Hepatocyte (in vitro differentiated cells): ENCODE data around the gene DRAXIN.

Experiments
- CTCF ChIP-seq: fragments of 200-600 bp; sonication (generic); IDR thresholded peaks from 2 replicates; pipeline ENCODE4 v1.5.1; 2016; ENCODE audit warnings: antibody characterized with exemption, mild to moderate bottlenecking; ENCODE audit not compliant: poor library complexity
- EZH2 ChIP-seq: fragments of 200-600 bp; sonication (generic); IDR thresholded peaks from 2 replicates; pipeline ENCODE4 v1.6.1; 2016; ENCODE audit warnings: antibody characterized with exemption, mild to moderate bottlenecking, borderline replicate concordance
- EZH2phosphoT487 ChIP-seq: fragments of 200-600 bp; sonication (generic); IDR thresholded peaks from one replicate; pipeline ENCODE4 v1.6.1; 2018; ENCODE audit warnings: antibody characterized with exemption, mild to moderate bottlenecking, low read depth, moderate library complexity; ENCODE audit not compliant: unreplicated experiment, severe bottlenecking

GRCh38 chr1:11701551-11701961, 10.0 kb downstream of the DRAXIN start:
- TF ChIP-seq CTCF = no peak
- TF ChIP-seq EZH2 = no peak
- no peak for TF ChIP-seq EZH2phosphoT487
